GM21717 (cell line): Measurements from ENCODE around the gene ZDHHC11B.
"Not testable (repeated sequence)": the region's sequence is repeated elsewhere in the genome, so short reads cannot be mapped to it uniquely, and the experiment has no call there.

ENCODE experiments used
- ATAC-seq: cut with Tn5 transposase; IDR thresholded peaks from one replicate; pipeline ENCODE4 v1.9.1; 2021; ENCODE audit warnings: mild to moderate bottlenecking, moderate library complexity; ENCODE audit not compliant: unreplicated experiment

ZDHHC11B gene, protein sequence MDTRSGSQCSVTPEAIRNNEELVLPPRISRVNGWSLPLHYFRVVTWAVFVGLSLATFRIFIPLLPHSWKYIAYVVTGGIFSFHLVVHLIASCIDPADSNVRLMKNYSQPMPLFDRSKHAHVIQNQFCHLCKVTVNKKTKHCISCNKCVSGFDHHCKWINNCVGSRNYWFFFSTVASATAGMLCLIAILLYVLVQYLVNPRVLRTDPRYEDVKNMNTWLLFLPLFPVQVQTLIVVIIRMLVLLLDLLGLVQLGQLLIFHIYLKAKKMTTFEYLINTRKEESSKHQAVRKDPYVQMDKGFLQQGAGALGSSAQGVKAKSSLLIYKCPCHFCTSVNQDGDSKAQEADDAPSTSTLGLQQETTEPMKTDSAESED

DNA sequence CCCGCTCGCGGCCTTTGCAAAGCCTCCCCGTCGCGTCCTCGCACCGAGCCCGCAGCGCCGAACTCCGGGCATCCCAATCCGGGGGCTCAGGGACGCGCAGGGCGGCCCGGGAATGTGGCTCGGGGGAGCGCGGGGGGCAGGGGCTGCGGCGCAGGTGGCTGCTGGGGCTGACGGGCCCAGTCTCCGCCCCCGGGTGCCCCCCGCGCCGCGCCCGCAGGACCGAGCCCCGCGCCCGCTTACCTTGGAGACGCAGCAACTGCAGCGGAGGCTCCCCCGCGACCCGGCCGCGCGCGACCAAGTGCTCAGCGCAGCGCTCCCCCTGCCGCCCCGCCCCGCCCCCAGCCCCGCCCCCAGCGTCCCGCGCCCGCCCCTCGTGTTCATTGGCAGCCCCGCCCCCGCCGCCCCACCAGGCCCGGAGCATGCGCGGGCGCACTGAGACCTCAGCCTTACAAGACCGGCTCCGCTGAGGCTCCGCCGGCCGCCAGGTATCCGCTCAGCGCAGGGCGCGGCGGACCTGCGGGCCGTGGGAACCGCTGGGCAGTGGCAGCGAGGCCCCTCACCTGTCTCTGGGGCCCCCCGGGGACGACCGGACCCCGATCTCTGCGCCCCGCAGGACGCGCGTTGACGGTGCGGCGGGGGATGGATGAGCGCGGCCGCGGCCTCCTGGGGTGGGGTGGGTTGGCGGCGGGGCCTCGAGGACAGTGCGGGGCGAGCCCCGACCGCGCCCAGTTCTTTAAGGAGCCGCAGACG lies at the start of gene ZDHHC11B:
Gene ZDHHC11B (minus strand): TSS at position 302 of the 750 bp plus-strand sequence. CDS start 17,810 bp downstream, outside the sequence.
- ATAC-seq: not testable (repeated sequence)

DNA sequence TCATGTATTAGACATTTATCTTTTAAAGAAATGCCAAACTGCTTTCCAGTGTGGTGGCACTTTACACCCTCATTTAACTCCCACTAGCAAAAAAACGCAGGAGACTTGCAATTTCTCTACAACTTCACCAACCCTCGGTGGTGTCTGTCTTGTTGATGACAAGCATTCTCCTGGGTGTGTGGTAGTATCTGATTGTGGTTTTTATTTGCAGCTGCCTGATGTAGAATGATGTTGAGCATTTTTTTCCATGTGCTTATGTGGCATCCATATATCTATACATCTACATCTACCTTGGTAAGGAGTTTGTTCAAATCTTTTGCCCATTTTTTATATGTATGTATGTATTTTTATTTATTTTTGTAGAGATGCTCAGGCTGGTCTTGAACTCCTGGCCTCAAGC lies 49.5 kb upstream of the ZDHHC11B start:
- not testable (repeated sequence) for ATAC-seq

DNA sequence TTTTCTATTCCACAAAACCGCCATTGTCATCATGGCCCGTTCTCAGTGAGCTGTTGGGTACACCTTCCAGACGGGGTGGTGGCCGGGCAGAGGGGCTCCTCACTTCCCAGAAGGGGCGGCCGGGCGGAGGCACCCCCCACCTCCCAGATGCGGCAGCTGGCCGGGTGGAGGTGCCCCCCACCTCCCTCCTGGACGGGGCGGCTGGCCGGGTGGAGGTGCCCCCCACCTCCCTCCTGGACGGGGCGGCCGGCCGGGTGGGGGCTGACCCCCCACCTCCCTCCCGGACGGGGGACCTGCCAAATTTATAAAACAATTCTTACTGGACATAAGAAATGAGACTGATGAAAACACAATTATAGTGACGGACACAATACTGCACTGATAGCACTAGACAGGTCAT lies 43.7 kb upstream of the ZDHHC11B start:
- not testable (repeated sequence) for ATAC-seq

DNA sequence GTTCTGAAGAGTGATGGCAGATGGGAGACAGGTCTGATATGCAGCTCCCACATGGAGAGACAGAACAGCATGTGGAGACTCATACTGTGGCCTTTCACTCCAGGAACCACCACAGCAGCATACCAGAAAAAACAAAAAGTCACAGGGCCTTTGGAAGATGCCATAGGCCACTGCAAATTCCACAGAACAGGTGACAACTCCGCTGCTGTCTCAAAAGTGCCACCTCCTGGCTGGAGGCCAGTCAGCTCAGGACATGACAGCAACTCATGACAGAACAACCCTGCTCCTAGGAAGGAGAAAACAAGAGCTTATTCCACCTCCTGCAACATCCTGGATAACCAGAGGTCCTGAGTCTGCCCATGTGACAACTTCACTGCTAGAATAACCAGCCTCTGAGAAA lies 41.0 kb upstream of the ZDHHC11B start:
- ATAC-seq: not testable (repeated sequence)

DNA sequence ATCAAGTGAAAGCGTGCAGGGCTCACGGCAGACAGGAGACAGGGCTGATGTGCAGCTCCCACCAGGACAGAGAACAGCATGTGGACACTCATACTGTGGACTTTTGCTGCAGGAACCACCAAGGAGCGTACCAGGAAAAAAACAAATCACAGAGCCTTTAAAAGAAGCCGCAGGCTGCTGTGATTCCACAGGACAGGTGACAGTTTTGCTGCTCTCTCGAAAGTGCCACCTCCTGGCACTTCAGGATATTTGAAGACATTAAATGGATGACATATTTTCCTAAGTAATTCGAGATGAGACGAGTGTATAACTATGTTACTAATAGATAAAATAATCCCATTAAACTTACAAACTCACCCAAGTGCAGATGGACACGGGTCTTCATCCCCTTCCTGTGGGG lies 37.0 kb upstream of the ZDHHC11B start:
- no peak for ATAC-seq

DNA sequence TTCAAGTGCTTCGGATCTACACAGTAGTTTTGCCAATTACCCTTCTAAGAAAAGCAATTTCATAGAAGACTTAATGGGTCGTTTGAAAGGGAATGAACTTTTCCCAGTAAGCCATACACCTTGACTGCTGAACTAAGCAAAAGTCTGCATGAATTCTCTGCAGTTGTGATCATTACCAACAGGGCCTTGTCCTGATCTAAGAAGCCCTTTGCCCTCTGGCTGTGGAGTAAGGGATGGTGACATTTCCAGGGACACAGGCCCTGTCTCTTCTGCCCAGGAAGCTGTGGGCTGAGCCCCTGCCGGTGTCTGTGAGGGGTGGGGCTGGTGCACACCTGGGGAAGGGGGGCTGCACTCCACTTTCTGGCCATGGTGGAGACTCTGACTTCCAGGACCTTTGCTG lies 35.7 kb upstream of the ZDHHC11B start:
- ATAC-seq: no peak

DNA sequence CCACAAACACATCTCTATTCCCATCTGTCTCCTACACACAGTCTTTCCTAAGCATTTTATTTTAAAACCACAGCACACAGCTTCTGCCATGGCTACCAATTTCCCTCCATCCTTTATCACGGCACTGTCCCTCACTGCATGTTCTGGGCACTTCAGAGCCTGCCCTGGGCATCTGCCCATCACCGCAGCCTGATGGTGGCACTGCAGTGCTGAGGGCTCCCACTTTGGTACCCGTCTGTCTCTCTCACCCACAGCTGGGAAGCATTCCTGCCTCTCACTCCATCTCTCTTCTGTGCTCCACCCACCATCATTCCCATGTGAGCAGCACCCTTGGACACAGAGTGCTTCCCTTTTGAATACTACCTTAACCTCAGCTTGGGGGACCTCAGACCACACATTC lies 34.5 kb upstream of the ZDHHC11B start:
- ATAC-seq: no peak

DNA sequence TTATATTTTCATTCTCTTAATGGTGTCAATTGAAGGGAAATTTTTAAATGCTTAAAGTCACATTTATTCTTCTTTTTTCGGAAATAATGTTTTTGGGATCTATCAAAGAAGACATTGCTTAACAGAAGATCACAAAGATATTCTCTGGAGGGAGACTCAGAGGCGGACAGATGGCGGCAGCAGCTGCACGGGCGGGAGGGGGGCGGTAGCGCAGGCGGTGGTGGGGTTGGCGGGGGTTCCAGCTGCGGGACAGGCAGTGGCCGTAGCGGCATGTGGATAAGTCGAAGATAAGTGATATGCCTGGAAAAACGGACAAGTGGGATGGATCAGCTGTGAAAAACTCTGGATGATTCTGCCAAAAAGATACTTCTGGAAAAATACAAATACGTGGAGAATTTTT lies 31.6 kb upstream of the ZDHHC11B start:
- ATAC-seq: no peak

DNA sequence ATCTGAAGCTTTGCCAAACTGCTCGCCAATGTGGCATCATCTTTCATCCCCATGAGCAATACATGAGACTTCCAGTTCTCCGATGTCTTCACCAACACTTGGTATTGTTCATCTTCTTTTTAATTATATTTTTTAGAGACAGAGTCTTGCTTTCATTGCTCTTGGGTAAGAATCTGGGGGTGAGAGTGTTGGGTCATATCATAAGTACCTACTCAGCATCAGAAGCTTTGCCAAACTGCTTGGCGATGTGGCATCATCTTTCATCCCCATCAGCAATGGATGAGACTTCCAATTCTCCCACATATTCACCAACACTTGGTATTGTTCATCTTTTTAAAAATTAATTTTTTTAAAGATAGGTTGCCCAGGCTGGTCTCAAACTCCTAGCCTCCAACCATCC lies 30.9 kb upstream of the ZDHHC11B start:
- no peak for ATAC-seq

DNA sequence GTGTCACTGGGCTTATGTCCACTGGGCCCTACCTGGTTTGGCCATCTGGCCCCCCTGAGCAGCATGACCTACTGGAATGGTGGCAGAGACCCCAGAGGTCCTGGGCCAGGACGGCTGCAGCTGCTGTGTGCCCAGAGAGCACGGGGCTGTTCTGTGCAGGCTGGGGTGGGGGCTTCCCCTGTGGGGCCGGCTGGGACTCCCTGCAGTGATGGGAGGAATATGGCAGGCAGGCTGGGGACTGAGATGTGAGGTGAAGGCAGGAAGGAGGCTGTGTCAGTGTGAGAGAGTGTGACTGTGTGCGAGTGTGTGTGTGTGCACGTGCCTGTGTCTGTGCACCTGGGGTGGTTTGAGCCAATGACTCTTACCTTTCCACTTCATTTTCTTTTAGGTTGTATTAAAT lies 29.0 kb upstream of the ZDHHC11B start:
- not testable (repeated sequence) for ATAC-seq

DNA sequence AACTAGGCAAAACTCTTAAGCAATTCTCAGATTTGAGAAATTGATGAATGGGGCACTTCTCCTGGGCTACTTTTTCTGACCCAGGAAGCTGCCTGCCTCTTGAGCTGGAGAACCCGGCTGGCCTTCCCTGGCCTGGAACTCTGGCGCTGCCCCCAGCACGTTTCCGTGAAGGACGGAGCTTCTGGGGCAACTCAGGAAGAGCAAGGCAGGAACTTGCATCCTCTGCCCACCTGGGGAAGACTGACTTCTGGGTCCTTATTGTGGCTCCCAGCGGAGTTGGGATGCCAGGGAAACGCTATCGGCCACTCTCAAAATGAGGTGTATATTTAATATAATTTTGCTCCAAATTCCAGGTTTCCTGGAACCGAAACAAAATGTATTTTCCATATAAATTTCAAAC lies 26.9 kb upstream of the ZDHHC11B start:
- ATAC-seq: not testable (repeated sequence)

DNA sequence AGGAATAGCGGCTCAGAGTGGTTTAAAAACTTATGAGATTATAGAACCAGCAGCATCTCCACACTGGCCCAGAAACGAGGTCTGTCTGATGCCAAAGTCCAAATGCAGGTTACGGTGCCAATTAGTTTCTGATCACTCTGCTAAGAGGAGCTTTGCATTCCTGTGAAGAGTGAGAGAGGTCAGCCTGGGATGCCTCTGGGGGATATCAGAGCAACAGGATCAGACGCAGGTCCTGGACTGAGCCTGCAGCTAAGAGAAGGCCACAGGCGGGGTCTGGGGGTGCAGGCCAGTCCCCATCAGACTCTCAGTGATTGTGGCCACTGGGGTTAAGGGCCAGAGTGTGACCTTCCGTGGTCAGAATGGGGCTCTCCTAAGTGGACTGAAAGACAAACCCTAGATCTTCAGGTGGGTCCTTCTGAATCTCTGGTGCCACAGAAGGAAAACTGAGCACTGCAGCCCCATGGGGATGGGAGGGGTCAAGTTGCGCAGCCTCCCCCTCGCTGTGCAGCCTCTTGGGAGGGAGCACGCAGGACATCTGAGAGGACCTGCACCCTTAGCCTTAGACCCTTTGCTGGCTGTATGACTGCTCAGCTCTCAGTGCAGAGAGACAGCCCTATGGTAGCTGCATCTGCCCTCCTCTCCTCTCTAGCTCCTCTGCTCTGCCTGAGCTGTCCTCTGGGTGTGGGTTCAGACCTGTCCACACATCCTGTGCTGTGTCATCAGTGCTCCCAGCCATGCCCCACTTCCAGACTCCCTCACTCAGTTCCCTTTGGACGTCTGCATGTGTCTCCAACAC lies 23.4 kb upstream of the ZDHHC11B start:
- not testable (repeated sequence) for ATAC-seq

DNA sequence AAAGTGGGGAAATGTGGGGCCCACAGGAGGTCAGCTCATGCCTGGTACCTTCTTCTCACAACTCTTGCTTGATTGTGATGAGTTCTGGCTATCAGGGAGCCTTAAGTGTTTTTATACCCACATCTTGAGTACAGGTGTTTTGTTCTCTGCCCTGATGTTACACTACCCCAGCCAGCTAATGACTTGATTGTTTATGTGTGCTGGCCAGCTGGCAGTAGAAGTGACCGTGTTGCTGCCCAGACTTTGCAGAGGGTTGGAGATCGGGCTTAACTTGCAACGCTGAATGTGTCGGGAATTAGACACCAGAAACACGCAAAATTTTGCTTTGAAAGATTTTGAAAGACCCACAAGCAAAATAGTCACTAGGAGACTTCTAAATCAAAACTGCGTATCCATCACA lies 16.9 kb upstream of the ZDHHC11B start:
- no peak for ATAC-seq

DNA sequence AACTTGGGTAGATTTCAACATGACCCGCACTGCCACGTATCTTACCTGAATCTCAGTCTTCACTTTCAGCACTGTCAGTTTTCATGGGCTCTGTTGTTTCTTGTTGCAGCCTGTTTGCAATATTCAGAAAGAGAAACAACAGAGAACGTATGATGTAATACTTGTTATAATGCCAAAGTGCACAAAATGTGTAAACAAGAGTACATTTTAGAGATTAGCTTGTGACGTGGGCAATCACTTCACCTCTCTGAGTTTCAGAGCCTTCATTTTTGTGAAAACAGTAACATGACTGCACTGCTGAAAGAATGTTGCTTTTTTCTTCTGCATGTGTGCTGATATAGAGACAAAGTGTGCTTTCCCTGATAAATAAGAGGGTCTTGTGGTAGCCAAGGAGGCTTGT lies 16.5 kb upstream of the ZDHHC11B start:
- ATAC-seq: not testable (repeated sequence)

DNA sequence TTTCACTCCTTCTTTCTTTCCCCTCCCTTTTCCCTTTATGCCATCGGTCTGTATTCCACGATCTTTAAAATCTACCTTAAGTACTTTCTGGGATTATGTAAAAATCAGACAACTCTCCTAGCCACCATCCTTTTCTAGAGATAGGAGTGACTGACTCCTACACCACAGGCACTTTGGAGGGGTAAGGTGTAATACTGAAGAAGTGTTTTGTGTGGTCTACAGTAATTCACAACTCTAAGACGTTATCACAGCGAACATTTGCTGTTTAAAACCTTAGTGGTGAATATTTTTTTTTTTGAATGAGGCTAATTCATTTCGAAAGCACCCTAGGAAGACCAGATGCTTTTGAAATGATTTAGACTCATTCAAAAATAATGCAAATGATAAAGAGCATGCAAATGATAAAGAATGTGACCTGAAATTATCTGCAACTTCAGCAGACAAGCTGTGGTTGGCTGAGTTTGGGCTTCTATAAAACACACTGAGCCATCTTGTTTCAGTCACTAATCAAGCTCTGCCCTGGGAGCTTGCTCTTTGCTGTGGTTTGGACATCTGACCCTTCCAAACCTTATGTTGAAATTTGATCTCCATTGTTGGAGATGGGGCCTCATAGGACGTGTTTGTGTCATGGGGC lies 14.1 kb upstream of the ZDHHC11B start:
- ATAC-seq: not testable (repeated sequence)

DNA sequence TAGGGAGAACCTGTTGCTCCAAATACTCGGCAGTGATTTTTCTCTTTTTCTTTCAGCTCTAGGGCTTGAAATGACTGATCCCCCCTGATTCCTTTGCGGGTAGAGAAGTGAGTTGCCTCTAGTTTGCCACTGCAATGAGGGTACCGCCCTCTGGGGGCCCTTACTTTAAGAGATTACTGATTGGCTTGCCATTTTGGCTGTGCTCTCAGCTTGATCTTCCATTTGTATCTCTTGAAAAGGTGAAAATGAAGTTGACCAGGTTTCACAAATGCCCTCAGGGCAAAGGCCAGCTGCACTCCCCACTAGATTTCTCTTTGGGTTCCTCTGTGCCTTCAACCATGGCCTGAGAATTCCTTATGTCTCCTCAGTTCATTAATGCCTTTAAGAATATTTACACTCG lies 13.5 kb upstream of the ZDHHC11B start:
- not testable (repeated sequence) for ATAC-seq

DNA sequence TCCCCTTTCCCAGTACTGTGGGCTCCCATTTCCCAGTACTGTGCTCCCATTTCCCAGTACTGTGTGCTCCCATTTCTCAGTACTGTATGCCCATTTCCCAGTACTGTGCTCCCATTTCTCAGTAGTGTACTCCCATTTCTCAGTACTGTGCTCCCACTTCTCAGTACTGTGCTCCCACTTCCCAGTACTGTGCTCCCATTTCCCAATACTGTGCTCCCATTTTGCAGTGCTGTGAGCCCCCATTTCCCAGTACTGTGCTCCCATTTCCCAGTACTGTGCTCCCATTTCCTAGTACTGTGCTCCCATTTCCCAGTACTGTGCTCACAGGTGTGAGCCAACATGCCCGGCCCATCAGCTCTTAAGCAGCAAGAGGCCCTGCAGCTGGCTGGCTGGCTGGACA lies 11.3 kb upstream of the ZDHHC11B start:
- not testable (repeated sequence) for ATAC-seq

DNA sequence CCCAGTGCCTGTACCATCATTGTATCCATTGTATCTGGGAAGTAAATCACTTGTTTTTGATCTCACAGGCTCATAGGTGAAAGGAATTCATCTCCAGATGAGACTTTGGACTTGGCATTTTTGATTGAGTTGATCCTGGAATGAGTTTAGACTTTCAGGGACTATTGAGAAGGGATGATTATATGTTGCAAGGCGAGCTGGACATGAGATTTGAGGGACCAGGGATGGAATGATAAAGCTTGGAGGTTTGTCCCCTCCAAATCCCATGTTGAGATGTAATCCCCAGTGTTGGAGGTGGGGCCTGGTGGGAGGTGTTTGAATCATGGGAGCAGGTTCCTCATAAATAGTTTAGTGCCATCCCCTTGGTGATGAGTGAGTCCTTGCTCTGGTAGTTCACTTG lies 10.4 kb upstream of the ZDHHC11B start:
- ATAC-seq: not testable (repeated sequence)

DNA sequence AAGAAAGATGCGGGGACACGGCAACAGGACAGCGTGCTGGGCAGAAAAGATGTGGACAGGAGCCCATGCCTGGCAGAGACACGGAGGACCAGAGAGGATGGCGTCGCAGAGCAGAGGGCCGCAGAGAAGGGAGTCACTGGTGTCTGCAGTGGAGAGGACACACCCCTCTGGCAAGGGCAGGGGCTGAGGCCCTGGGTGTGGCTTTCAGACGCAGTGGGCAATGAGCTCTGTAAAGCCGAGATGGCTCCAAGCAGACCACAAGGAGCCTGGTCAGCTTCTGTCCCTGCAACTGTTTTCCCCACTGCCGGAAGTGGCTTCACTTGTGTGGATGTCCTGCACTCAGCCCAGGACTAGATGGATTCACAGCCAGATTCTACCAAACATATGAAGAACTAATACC lies 4.2 kb upstream of the ZDHHC11B start:
- not testable (repeated sequence) for ATAC-seq

DNA sequence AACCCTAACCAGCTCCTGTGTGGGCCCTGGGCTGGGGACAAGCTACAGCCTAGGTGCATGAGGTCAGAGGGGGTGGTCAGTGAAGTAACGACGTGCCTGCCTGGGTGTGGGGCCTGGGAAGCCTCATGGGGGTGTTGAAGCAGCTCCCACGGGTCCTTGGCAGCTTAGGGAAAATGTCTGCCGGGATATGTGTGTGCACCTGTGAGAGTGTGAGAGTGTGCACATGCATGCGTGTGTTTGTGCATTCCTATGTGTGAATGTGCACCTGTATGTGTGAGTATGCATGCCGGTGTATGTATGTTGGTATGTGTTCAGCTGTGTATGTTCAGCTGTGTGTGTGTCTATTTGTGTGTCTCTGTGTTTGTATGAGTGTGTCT lies 3.3 kb upstream of the ZDHHC11B start:
- ATAC-seq: not testable (repeated sequence)
